Measurements from ENCODE around the gene MYLK3.

DNA sequence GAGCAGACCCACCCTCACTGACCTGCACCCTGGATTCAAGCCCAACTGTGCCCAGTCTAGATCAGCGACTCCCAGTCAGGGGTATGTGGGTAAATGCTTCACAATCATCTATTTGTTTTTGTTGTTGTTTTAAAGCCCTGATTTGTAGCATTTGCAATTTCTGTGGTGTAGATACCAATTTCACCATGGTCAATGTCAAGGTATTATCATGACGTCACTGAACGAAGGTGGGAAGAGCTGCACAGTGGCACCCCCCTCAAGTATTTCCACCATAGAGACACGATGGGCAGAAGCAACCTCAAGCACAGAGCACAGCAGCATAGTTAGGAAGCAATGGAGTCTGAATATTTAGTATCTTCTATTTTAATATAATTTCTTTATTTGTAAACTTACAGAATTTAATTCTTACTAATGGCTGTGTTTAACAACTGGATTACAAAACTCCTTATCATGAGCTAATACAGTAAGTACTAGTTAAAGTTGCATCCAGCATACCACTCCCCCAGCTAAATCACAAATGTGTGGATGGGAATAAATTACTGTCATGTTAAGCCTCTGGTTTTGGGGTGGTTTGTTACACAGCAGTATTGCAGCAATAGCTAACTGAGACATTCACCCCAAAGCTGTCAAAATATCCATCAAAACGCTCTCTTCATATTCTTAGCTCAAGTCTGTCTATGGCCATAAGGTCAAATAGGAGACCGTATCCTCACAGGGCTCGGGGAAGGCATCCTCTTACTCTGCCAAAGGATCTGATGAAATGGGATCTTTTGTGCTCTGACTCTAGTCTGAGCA, 33.1 kb downstream of the MYLK3 start:
- TF ChIP-seq, protein P1, sequence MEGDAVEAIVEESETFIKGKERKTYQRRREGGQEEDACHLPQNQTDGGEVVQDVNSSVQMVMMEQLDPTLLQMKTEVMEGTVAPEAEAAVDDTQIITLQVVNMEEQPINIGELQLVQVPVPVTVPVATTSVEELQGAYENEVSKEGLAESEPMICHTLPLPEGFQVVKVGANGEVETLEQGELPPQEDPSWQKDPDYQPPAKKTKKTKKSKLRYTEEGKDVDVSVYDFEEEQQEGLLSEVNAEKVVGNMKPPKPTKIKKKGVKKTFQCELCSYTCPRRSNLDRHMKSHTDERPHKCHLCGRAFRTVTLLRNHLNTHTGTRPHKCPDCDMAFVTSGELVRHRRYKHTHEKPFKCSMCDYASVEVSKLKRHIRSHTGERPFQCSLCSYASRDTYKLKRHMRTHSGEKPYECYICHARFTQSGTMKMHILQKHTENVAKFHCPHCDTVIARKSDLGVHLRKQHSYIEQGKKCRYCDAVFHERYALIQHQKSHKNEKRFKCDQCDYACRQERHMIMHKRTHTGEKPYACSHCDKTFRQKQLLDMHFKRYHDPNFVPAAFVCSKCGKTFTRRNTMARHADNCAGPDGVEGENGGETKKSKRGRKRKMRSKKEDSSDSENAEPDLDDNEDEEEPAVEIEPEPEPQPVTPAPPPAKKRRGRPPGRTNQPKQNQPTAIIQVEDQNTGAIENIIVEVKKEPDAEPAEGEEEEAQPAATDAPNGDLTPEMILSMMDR (IDR thresholded peaks at IDR 0.05) = no peak
- TF ChIP-seq EP300 (IDR thresholded peaks at IDR 0.05) (no peak), POLR2AphosphoS5 (IDR thresholded peaks at IDR 0.05) (no peak), POLR2A (IDR thresholded peaks at IDR 0.05) (no peak)

Data from sigmoid colon (tissue), 4 donors.